ENCODE measurements around the gene ZNF277. TPM values are rescaled to one million over a fixed set of nuclear protein-coding genes. Genes with fewer than 3 reads are reported as not detected.

Gene ZNF277
- total RNA-seq, 2 donors from 2014 or later = 20.3 to 20.4 TPM

DNA sequence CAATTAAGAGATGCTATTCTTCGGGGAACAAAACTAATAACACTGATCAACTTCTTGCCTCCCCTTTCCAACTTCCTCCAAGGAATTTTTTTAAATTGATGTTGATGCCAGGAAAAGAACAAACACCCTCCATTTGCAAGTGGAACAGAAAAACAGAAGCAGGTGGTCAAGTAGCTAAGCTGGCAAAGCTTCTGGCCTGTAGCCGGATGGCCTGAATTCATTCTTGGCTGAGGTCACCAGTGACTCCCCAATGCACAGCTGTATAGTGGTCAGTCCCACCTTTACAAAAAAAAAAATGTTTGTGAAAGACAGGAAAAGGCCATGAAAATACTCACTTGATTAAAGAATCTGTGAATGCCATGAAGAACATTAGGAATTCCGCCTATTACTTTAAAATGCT, 39.3 kb upstream of the ZNF277 start:
- Histone ChIP-seq H3K9ac (ENCODE audit: extremely low read depth, low read length, poor library complexity, severe bottlenecking) (no peak overlapping the region), H3K27me3 (ENCODE audit: control insufficient read depth, insufficient read depth, low read length, poor library complexity, severe bottlenecking) (no peaks in the 10 kb centered on the region), H3K4me3 (ENCODE audit: low read length) (no peak overlapping the region), H3K4me1 (ENCODE audit: control insufficient read depth, insufficient read depth, low read length) (peaks cover 7% of the 10 kb centered on the region), H3K9me3 (ENCODE audit: control insufficient read depth, low read length) (peaks cover 7% of the 10 kb centered on the region), H3K27ac (ENCODE audit: low read depth, low read length) (no peak overlapping the region), H3K36me3 (ENCODE audit: control insufficient read depth, insufficient read depth, low read length) (no peaks in the 10 kb centered on the region)
- no peak overlapping the region for H3K27ac Mint-ChIP-seq
- no peak overlapping the region for H3K4me3 Mint-ChIP-seq
- H3K27me3 Mint-ChIP-seq (ENCODE audit: insufficient read depth) = no peaks in the 10 kb centered on the region
- 90 to 93% methylated on average over 2 to 3 of the region's 3 CpGs for WGBS, 2 experiments (ENCODE audit: insufficient coverage in 1 of 2, insufficient read length in 1 of 2)
- H3K9me3 Mint-ChIP-seq = no peaks in the 10 kb centered on the region
- TF ChIP-seq, protein P1, sequence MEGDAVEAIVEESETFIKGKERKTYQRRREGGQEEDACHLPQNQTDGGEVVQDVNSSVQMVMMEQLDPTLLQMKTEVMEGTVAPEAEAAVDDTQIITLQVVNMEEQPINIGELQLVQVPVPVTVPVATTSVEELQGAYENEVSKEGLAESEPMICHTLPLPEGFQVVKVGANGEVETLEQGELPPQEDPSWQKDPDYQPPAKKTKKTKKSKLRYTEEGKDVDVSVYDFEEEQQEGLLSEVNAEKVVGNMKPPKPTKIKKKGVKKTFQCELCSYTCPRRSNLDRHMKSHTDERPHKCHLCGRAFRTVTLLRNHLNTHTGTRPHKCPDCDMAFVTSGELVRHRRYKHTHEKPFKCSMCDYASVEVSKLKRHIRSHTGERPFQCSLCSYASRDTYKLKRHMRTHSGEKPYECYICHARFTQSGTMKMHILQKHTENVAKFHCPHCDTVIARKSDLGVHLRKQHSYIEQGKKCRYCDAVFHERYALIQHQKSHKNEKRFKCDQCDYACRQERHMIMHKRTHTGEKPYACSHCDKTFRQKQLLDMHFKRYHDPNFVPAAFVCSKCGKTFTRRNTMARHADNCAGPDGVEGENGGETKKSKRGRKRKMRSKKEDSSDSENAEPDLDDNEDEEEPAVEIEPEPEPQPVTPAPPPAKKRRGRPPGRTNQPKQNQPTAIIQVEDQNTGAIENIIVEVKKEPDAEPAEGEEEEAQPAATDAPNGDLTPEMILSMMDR (conservative IDR thresholded peaks at IDR 0.05) = no peak
- peaks cover 12% of the 10 kb centered on the region for H3K4me1 Mint-ChIP-seq
- no peaks in the 10 kb centered on the region for H3K36me3 Mint-ChIP-seq (ENCODE audit: low read depth)
- no peak for DNase-seq

DNA sequence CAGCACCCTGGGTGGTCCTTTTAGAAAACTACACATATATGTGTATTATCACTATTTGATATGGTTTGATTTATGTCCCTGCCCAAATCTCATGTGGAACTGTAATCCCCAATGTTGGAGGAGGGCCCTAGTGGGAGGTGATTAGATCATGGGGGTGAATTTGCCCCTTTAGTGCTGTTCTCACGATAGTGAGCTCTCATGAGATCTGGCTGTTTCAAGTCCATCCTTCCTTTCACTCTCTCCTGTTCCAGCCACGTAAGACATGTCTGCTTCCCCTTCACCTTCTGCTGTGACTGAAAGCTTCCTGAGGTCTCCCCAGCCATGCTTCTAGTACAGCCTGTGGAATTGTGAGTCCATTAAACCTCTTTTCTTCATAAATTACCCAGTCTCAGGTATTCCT, 37.6 kb upstream of the ZNF277 start:
- H3K36me3 Mint-ChIP-seq (ENCODE audit: low read depth) = no peaks in the 10 kb centered on the region
- H3K36me3 ChIP-seq (ENCODE audit: control insufficient read depth, insufficient read depth, low read length) = no peaks in the 10 kb centered on the region
- H3K4me3 ChIP-seq (ENCODE audit: low read length) = no peak overlapping the region
- no peaks in the 10 kb centered on the region for H3K4me1 ChIP-seq (ENCODE audit: control insufficient read depth, insufficient read depth, low read length)
- no peak for DNase-seq
- H3K9me3 ChIP-seq (ENCODE audit: control insufficient read depth, low read length) = peaks cover 8% of the 10 kb centered on the region
- H3K4me1 Mint-ChIP-seq = no peaks in the 10 kb centered on the region
- H3K27ac Mint-ChIP-seq = no peak overlapping the region
- H3K27ac ChIP-seq (ENCODE audit: low read depth, low read length) = no peak overlapping the region
- WGBS, 2 experiments (ENCODE audit: insufficient coverage in 1 of 2, insufficient read length in 1 of 2) = 95 to 98% methylated on average over 2 of the region's 2 CpGs
- H3K9me3 Mint-ChIP-seq = no peaks in the 10 kb centered on the region
- H3K27me3 Mint-ChIP-seq (ENCODE audit: insufficient read depth) = no peaks in the 10 kb centered on the region
- no peak overlapping the region for H3K9ac ChIP-seq (ENCODE audit: extremely low read depth, low read length, poor library complexity, severe bottlenecking)
- H3K4me3 Mint-ChIP-seq = no peak overlapping the region
- TF ChIP-seq, protein P1 (conservative IDR thresholded peaks at IDR 0.05) = no peak
- H3K27me3 ChIP-seq (ENCODE audit: control insufficient read depth, insufficient read depth, low read length, poor library complexity, severe bottlenecking) = no peaks in the 10 kb centered on the region

DNA sequence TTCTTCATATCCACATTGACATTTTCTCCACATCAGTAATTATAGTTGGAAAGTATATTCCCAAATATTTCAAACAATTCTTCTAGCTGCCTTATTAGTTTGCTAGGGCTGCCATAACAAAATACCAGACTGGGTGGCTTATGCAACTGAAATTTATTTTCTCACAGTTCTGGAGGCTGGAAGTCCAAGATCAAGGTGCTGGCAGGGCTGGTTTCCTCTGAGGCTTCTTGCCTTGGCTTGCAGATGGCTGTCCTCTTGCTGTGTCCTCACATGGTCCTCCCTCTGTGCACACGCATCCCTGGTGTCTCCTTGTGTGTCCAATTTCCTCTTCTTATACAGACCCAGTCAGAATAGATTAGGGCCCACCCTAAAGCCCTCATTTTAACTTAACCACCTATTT, 34.8 kb upstream of the ZNF277 start:
- no peaks in the 10 kb centered on the region for H3K9me3 Mint-ChIP-seq
- no peak overlapping the region for H3K27ac Mint-ChIP-seq
- H3K27me3 ChIP-seq (ENCODE audit: control insufficient read depth, insufficient read depth, low read length, poor library complexity, severe bottlenecking) = no peaks in the 10 kb centered on the region
- no peaks in the 10 kb centered on the region for H3K27me3 Mint-ChIP-seq (ENCODE audit: insufficient read depth)
- TF ChIP-seq, protein P1 (conservative IDR thresholded peaks at IDR 0.05) = no peak
- no peak overlapping the region for H3K27ac ChIP-seq (ENCODE audit: low read depth, low read length)
- H3K4me1 Mint-ChIP-seq = no peaks in the 10 kb centered on the region
- WGBS, 2 experiments (ENCODE audit: insufficient coverage in 1 of 2, insufficient read length in 1 of 2) = 87 to 100% methylated on average over 1 of the region's 1 CpG
- no peak overlapping the region for H3K4me3 Mint-ChIP-seq
- H3K9me3 ChIP-seq (ENCODE audit: control insufficient read depth, low read length) = peaks cover 8% of the 10 kb centered on the region
- no peak overlapping the region for H3K4me3 ChIP-seq (ENCODE audit: low read length)
- no peak overlapping the region for H3K9ac ChIP-seq (ENCODE audit: extremely low read depth, low read length, poor library complexity, severe bottlenecking)
- H3K36me3 ChIP-seq (ENCODE audit: control insufficient read depth, insufficient read depth, low read length) = no peaks in the 10 kb centered on the region
- no peak for DNase-seq
- H3K4me1 ChIP-seq (ENCODE audit: control insufficient read depth, insufficient read depth, low read length) = no peaks in the 10 kb centered on the region
- no peaks in the 10 kb centered on the region for H3K36me3 Mint-ChIP-seq (ENCODE audit: low read depth)

Data from endodermal cell (in vitro differentiated cells).